ENCODE data around the gene CCNY.

CCNY gene

GRCh38 chr10:35568483-35569015 is 232.2 kb downstream of the CCNY start:
- no peak for FAIRE-seq

- FAIRE-seq = no peak
Observed at GRCh38 chr10:35569111-35569707, 232.9 kb downstream of the CCNY start.

- FAIRE-seq = no peak
Observed at GRCh38 chr10:35569836-35570235, 233.5 kb downstream of the CCNY start.

- FAIRE-seq = no peak
Observed at GRCh38 chr10:35570397-35570796, 234.1 kb downstream of the CCNY start.

- FAIRE-seq = no peak
Observed at GRCh38 chr10:35572583-35572982, 236.3 kb downstream of the CCNY start.

GRCh38 chr10:35573796-35574195 is 237.5 kb downstream of the CCNY start:
- no peak for FAIRE-seq

- FAIRE-seq = no peak
Observed at GRCh38 chr10:35574924-35575352, 238.6 kb downstream of the CCNY start.

- no peak for FAIRE-seq
Observed at GRCh38 chr10:35575640-35576039, 239.3 kb downstream of the CCNY start.

GRCh38 chr10:35576730-35577129 is 240.4 kb downstream of the CCNY start:
- FAIRE-seq = no peak

- no peak for FAIRE-seq
Observed at GRCh38 chr10:35577926-35578617, 241.8 kb downstream of the CCNY start.

GRCh38 chr10:35578618-35578956 is 242.3 kb downstream of the CCNY start:
- FAIRE-seq = no peak

GRCh38 chr10:35579116-35579515 is 242.8 kb downstream of the CCNY start:
- FAIRE-seq = no peak

- no peak for FAIRE-seq
Observed at GRCh38 chr10:35579726-35580422, 243.6 kb downstream of the CCNY start.

GRCh38 chr10:35580423-35580770 is 244.1 kb downstream of the CCNY start:
- FAIRE-seq = no peak

- FAIRE-seq = no peak
Observed at GRCh38 chr10:35581655-35582054, 245.3 kb downstream of the CCNY start.

GRCh38 chr10:35584946-35585345 is 248.6 kb downstream of the CCNY start:
- no peak for FAIRE-seq

- no peak for FAIRE-seq
Observed at GRCh38 chr10:35585356-35585755, 249.0 kb downstream of the CCNY start.

GRCh38 chr10:35585903-35586535 is 249.7 kb downstream of the CCNY start:
- FAIRE-seq = no peak

- FAIRE-seq = no peak
Observed at GRCh38 chr10:35588836-35589235, 252.5 kb downstream of the CCNY start.

- no peak for FAIRE-seq
Observed at GRCh38 chr10:35592441-35592840, 256.1 kb downstream of the CCNY start.

GRCh38 chr10:35594115-35595079 is 258.1 kb downstream of the CCNY start:
- no peak for FAIRE-seq

- no peak for FAIRE-seq
Observed at GRCh38 chr10:35595106-35595505, 258.8 kb downstream of the CCNY start.

Data from G401.6 (cell line).